Karpas-422 (cell line): ENCODE data around the gene PPP2R5D. TPM values are rescaled to one million over a fixed set of nuclear protein-coding genes. Genes with fewer than 3 reads are reported as not detected.
A peak's percentile ranks its signal among the peaks of the same experiment; 100 is the strongest.

Experiments
- DNase-seq: peaks from one replicate; pipeline ENCODE4 v3.0.0-alpha.2; 2015
- H2AFZ ChIP-seq: fragments of 200-600 bp; sonication (generic); 2 replicates; pipeline ENCODE4 v1.6.1; 2014; ENCODE audit warnings: antibody characterized with exemption, low read length, mixed read lengths
- H3K27ac ChIP-seq: fragments of 200-600 bp; sonication (generic); 2 replicates; pipeline ENCODE4 v1.5.1; 2014; ENCODE audit warnings: mild to moderate bottlenecking, low read length, moderate library complexity
- H3K27me3 ChIP-seq: fragments of 200-600 bp; sonication (generic); 2 replicates; pipeline ENCODE4 v1.6.1; 2014; ENCODE audit warnings: low read length, mixed read lengths
- H3K36me3 ChIP-seq: fragments of 200-600 bp; sonication (generic); 2 replicates; pipeline ENCODE4 v1.6.1; 2014; ENCODE audit warnings: low read length, mixed read lengths; ENCODE audit not compliant: insufficient read depth
- H3K4me1 ChIP-seq: fragments of 200-600 bp; sonication (generic); 2 replicates; pipeline ENCODE4 v1.6.1; 2014; ENCODE audit warnings: mild to moderate bottlenecking, low read length, mixed read lengths
- H3K4me2 ChIP-seq: fragments of 200-600 bp; sonication (generic); 2 replicates; pipeline ENCODE4 v1.6.1; 2014; ENCODE audit warnings: low read length, low read depth, mild to moderate bottlenecking; ENCODE audit not compliant: poor library complexity, severe bottlenecking
- H3K4me3 ChIP-seq: fragments of 200-600 bp; sonication (generic); 2 replicates; pipeline ENCODE4 v1.5.1; 2014; ENCODE audit warnings: mild to moderate bottlenecking, antibody characterized with exemption, low read length, mixed read lengths
- H3K79me2 ChIP-seq: fragments of 200-600 bp; sonication (generic); 2 replicates; pipeline ENCODE4 v1.6.1; 2014; ENCODE audit warnings: mild to moderate bottlenecking, low read length, mixed read lengths
- H3K9ac ChIP-seq: fragments of 200-600 bp; sonication (generic); 2 replicates; pipeline ENCODE4 v1.6.0; 2014; ENCODE audit warnings: low read length
- H3K9me2 ChIP-seq: fragments of 200-600 bp; sonication (generic), shearing (Covaris generic); replicated peaks from 2 replicates; pipeline ENCODE4 v1.6.0; 2014; ENCODE audit warnings: mild to moderate bottlenecking, low read length, moderate library complexity; ENCODE audit not compliant: insufficient read depth
- H3K9me3 ChIP-seq: fragments of 300-700, 200-600 bp; sonication (generic); 2 replicates; pipeline ENCODE4 v1.6.1; 2014; ENCODE audit warnings: low read length, mixed read lengths
- H4K20me1 ChIP-seq: fragments of 200-600 bp; sonication (generic); 2 replicates; pipeline ENCODE4 v1.6.1; 2014; ENCODE audit warnings: mild to moderate bottlenecking, antibody characterized with exemption, low read length, low read depth; ENCODE audit not compliant: insufficient read depth
- total RNA-seq: library from RNA; depleted of rRNA; stranded (reverse); fragments of >200 nt; shearing (Covaris generic); gene quantifications from 2 replicates; pipeline ENCODE4 v1.2.3, GENCODE V29; 2014; ENCODE audit warnings: low replicate concordance

PPP2R5D gene
- total RNA-seq, 1 experiment from 2014 or later, result 34.8 TPM

DNA sequence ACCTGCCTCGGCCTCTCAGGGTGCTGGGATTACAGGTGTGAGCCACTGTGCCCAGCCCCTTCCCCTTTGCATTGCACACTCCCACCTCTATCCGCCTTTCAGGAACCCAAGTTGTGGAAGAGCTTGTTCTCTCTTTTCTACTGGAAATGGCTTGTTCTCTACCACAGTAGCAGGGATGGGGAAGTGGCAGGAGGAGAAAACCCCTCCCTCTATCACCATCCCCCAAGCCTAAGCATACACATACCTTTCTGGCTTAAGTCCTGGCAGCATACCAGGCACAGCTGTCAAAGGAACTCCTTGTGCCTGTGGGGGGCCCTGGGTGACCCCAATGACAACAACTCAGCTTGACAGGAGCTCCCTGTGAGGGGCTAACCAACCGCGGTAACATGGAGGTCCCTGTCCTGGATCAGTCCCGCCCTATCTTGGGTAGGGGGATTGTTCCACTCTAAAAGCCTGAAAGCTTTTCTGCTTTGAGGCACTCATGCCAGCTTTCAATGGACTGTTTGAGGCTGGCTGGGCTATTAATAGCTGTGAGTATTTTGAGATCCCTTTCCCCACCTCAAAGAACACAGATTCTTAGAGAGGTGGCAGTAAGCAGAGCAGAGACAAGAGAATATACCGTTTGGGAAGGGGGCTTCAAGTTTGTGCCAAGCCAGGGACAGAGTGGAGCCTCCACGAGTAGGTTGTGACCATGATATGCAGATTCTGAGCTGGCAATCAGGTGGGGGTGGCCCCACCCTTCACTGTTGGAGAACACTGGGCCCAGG, 32.0 kb downstream of the PPP2R5D start:
- Histone ChIP-seq H3K27ac (no peak overlapping the region), H4K20me1 (no peaks in the 10 kb centered on the region), H3K9me2 (no peaks in the 10 kb centered on the region), H3K4me3 (no peak overlapping the region), H2AFZ (no peak overlapping the region), H3K4me2 (no peak overlapping the region), H3K4me1 (peaks cover 34% of the 10 kb centered on the region), H3K9me3 (no peaks in the 10 kb centered on the region), H3K27me3 (no peaks in the 10 kb centered on the region), H3K79me2 (peaks cover 50% of the 10 kb centered on the region), H3K9ac (no peak overlapping the region), H3K36me3 (0 out of 2 replicates have a peak, but pooled peaks cover 11% of the 10 kb centered on the region)
- DNase-seq, result peak; percentile 40

DNA sequence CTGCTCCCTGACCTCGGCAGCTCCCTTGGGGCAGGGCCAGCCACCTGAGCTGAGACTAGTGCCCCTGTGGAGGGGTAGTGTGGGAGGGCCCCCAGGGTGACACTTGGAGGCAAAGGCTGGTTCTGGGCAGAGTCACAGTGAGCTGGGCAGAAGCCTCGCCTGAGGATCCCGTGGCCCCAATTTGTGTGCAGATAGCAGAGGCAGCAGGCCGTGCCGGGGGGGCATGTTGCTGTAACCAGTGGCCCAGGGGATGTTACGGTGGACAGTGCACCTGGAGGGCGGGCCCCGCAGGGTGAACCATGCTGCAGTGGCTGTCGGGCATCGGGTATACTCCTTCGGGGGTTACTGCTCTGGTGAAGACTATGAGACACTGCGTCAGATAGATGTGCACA, 32.6 kb downstream of the PPP2R5D start:
- Histone ChIP-seq H3K4me1 (peaks cover 28% of the 10 kb centered on the region), H3K4me2 (no peak overlapping the region), H3K9ac (no peak overlapping the region), H3K9me2 (no peaks in the 10 kb centered on the region), H4K20me1 (0 out of 2 replicates have a peak, but pooled peaks cover 2% of the 10 kb centered on the region), H3K36me3 (0 out of 2 replicates have a peak, but pooled peaks cover 5% of the 10 kb centered on the region), H2AFZ (no peak overlapping the region), H3K27me3 (no peaks in the 10 kb centered on the region), H3K79me2 (peaks cover 49% of the 10 kb centered on the region), H3K9me3 (no peaks in the 10 kb centered on the region), H3K27ac (no peak overlapping the region), H3K4me3 (no peak overlapping the region)
- peak; percentile 34 for DNase-seq

DNA sequence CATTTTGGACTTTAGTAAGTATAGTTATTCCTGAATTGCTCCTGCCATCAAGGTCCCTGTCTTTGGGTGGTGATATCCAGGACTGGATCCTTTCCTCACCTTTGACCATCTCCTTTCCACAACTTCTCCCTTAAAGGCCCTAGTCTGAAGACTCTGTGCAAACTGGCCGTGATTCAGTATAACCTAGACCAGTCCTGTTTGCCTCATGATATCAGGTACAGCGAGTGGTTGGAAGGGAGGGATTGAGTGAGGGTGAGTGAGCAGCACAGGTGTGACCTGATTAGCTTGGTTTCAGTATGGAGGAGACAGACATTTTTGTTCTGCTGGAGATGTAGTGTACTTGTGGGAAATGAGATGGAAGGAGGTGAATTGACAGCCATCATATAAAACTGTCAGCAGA, 34.8 kb downstream of the PPP2R5D start:
- peak; percentile 37 for DNase-seq
- no peaks in the 10 kb centered on the region for H3K27me3 ChIP-seq
- peaks cover 54% of the 10 kb centered on the region for H3K79me2 ChIP-seq
- no peaks in the 10 kb centered on the region for H3K9me2 ChIP-seq
- peaks cover 3% of the 10 kb centered on the region; the same call in 1 of the 2 replicates for H3K36me3 ChIP-seq
- H3K4me1 ChIP-seq, result peaks cover 28% of the 10 kb centered on the region
- H4K20me1 ChIP-seq, result peaks cover 6% of the 10 kb centered on the region; the same call in 1 of the 2 replicates
- H3K9me3 ChIP-seq, result no peaks in the 10 kb centered on the region
- no peak overlapping the region for H2AFZ ChIP-seq
- no peak overlapping the region for H3K4me3 ChIP-seq
- no peak overlapping the region for H3K4me2 ChIP-seq
- no peak overlapping the region for H3K9ac ChIP-seq
- H3K27ac ChIP-seq, result no peak overlapping the region

DNA sequence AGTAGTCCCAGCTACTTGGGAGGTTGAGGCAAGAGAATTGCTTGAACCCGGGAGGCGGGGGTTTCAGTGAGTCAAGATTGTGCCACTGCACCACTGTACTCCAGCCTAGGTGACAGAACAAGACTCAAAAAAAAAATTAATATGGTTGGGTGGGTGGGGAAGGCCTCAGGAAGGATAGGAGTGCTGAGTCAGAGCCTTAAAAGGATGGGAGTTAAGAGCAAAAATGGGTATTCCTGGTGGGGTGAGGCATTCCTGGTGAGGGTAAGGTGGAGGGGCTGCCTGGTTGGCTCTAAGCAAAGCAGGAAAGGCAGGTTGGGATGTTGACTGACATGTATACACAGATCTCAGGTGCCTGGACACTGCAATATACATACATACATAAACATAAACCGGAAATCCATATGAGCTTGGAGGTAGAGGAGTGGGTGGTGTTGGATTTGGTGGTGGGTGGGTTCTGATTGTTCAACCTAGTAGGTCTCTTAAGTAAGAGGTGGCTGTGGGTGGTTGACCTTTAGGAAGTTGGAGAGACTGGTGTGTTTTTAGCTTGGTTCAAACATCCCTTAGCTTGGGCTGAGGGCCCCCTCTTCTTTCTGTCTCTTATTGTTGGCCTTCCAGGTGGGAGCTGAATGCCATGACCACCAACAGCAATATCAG, 35.8 kb downstream of the PPP2R5D start:
- no peak overlapping the region for H3K27ac ChIP-seq
- H3K36me3 ChIP-seq, result peaks cover 13% of the 10 kb centered on the region; the same call in 1 of the 2 replicates
- no peak overlapping the region for H3K9ac ChIP-seq
- no peak overlapping the region for H3K4me2 ChIP-seq
- H3K4me3 ChIP-seq, result no peak overlapping the region
- no peaks in the 10 kb centered on the region for H3K9me3 ChIP-seq
- H2AFZ ChIP-seq, result no peak overlapping the region
- no peaks in the 10 kb centered on the region for H3K9me2 ChIP-seq
- peaks cover 52% of the 10 kb centered on the region for H3K79me2 ChIP-seq
- no peaks in the 10 kb centered on the region for H3K27me3 ChIP-seq
- peaks cover 6% of the 10 kb centered on the region; the same call in 1 of the 2 replicates for H4K20me1 ChIP-seq
- peak; percentile 38 for DNase-seq
- peaks cover 23% of the 10 kb centered on the region for H3K4me1 ChIP-seq

DNA sequence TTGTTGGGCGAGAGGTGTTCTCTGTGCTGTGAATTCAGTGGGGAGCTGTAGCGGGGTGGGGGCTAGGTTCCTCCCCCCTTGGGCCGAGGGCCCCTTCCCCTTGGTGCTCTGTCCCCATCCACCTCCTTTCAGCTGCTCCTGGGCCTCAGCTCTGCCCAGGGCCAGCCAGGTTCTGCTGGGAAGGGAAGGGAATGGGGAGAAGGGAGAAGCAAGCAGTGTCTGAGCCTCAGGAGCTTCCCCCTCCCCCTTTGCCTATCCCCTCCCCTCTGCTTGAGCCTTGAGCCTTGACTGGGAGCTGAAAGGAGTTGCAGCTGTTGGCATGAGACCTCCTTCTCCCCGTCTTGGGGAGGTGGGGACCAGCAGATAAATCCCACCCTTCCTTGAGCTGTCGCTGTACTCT, 36.5 kb downstream of the PPP2R5D start:
- Histone ChIP-seq H2AFZ (no peak overlapping the region), H3K27ac (no peak overlapping the region; the same call in 1 of the 2 replicates), H3K79me2 (peaks cover 46% of the 10 kb centered on the region), H3K4me1 (peaks cover 20% of the 10 kb centered on the region), H3K9me2 (no peaks in the 10 kb centered on the region), H3K27me3 (no peaks in the 10 kb centered on the region), H3K36me3 (peaks cover 16% of the 10 kb centered on the region), H3K4me2 (peak overlapping the region; percentile 93), H3K9ac (peak overlapping the region; percentile 99), H3K9me3 (no peaks in the 10 kb centered on the region), H4K20me1 (peaks cover 6% of the 10 kb centered on the region; the same call in 1 of the 2 replicates), H3K4me3 (peak overlapping the region; percentile 99)
- no peak for DNase-seq

DNA sequence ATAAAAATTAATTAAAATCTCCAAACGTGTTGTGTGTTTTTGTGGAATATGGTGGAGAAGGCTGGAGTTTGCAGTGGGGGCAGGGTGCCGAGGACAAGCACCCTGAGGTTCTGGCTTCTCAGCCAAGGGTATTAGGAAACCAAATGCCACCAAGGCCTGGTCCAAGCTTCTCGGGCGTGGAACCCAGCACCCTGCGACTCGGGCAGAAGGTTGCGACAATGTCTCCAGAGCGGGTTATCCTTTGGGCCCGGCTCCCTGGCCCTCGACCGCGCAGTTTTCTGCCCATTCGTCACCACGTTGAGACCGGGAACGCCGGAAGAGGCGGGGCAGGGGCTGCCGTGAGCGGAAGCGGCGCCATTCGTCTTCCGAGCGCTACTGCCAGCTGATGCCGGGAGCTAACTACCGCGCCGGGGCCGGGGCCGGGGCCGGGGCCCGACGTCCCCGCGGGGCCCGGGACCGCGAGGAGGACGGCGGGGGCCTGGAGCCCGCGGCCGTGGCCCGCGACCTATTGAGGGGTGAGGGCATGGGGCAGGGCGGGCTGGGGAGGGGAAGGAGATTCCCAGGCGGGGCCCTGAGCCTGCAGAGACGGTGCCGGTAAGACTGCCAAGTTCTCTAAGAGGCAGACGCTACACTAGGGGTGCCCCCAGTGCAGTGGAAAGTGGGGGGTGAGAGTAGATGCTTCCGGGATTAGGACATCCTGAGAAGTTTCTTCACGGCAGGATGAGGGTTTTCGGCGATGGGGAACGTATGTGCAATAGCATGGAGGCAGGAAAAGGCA, 37.1 kb downstream of the PPP2R5D start, which contains the start of gene RRP36:
RRP36 (plus strand) TSS at position 354 of the 778 bp plus-strand sequence; CDS start at position 386, 32 bp downstream.
- H3K79me2 ChIP-seq, result peaks cover 40% of the 10 kb centered on the region
- peak; percentile 92 for DNase-seq
- no peaks in the 10 kb centered on the region for H3K27me3 ChIP-seq
- H4K20me1 ChIP-seq, result peaks cover 6% of the 10 kb centered on the region; the same call in 1 of the 2 replicates
- H3K4me2 ChIP-seq, result peak within 1 kb of the TSS; percentile 93
- H3K27ac ChIP-seq, result peak within 1 kb of the TSS; percentile 89
- no peaks in the 10 kb centered on the region for H3K9me2 ChIP-seq
- peaks cover 20% of the 10 kb centered on the region for H3K4me1 ChIP-seq
- H2AFZ ChIP-seq, result no peak within 1 kb of the TSS
- peak within 1 kb of the TSS; percentile 99 for H3K4me3 ChIP-seq
- H3K9ac ChIP-seq, result peak within 1 kb of the TSS; percentile 99
- no peaks in the 10 kb centered on the region for H3K9me3 ChIP-seq
- H3K36me3 ChIP-seq, result peaks cover 20% of the 10 kb centered on the region

DNA sequence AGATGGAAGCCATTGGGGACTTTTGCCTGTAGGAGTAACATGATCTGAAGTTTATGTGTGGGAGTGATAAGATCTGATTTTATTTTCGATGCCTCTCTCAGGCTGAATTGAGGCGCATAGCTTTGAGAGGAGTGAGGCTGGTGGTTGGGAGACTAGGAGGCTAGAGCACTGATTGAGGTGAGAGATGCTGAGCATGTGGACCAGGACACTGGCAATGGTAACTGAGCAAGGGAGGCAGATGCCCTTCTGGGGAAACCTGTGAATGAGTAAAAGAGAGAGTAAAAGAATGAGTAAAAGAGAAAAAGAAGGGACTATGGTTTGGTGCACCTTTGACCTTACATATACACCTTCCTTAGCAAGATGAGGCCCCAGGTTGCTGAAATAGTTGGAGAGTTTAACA, 40.1 kb downstream of the PPP2R5D start:
- Histone ChIP-seq H3K4me3 (no peak overlapping the region), H3K4me1 (peaks cover 20% of the 10 kb centered on the region), H4K20me1 (peaks cover 6% of the 10 kb centered on the region; the same call in 1 of the 2 replicates), H3K27ac (no peak overlapping the region), H3K4me2 (no peak overlapping the region), H3K36me3 (peaks cover 39% of the 10 kb centered on the region), H2AFZ (no peak overlapping the region), H3K9me2 (no peaks in the 10 kb centered on the region), H3K9ac (no peak overlapping the region), H3K27me3 (no peaks in the 10 kb centered on the region), H3K79me2 (peaks cover 34% of the 10 kb centered on the region), H3K9me3 (no peaks in the 10 kb centered on the region)
- no peak for DNase-seq
